ENCODE data around the gene MAP3K14.
A peak's percentile ranks its signal among the peaks of the same experiment; 100 is the strongest.
"Not testable (repeated sequence)": the region's sequence is repeated elsewhere in the genome, so short reads cannot be mapped to it uniquely, and the experiment has no call there.

Gene MAP3K14

GRCh38 chr17:45316434-45317110, at the start of gene MAP3K14:
Gene MAP3K14, minus strand, starts transcription at chr17:45317020. Its CDS starts 26,275 bp downstream, at chr17:45290745.
- peak; percentile 69 for DNase-seq

DNA sequence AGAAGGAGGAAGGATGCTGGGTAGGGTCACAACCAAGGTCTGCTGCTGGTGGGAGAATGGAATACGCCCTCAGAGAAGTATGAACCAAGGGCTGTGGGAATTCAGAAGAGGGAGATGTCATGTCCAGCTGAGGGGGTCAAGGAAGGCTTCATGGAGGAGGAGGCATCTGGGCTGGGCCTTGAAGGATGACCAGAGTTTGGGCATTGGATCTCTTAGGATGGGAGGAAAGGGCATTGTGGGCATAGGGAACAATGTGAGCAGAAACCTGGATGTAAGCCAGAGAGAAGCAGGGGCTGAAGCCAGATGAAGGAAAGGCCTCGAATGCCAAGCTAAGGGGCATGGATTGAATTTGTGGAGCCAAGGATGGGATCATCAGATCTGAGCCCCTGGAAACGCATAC, 49.2 kb upstream of the MAP3K14 start:
- DNase-seq: no peak

- DNase-seq: no peak
Measured at GRCh38 chr17:45364531-45365390, 47.9 kb upstream of the MAP3K14 start.

GRCh38 chr17:45363498-45363897, 46.7 kb upstream of the MAP3K14 start:
- no peak for DNase-seq

DNA sequence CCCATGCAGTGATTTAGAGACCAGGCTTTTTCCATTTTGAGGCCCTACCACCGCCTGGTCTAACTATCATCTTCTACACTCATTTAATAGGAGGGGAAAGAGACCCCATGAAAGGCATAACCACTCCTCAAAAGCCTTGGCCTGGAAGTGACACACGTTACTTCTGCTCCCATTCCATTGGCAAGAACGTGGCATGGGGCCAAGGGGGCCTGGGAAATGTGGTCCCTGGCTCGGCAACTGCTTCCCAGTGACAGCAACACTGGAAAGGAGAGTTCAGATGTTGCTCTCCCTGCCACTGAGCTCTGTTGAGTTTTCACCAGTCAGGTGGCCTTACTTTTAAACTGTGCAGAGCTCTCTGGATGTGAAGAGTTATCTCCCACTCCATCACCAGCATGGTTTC, 45.2 kb upstream of the MAP3K14 start:
- no peak for DNase-seq

GRCh38 chr17:45361451-45361850, 44.6 kb upstream of the MAP3K14 start:
- DNase-seq: no peak

GRCh38 chr17:45357364-45357997, 40.7 kb upstream of the MAP3K14 start:
- DNase-seq: no peak

- no peak for DNase-seq
Measured at GRCh38 chr17:45355087-45355486, 38.3 kb upstream of the MAP3K14 start.

DNA sequence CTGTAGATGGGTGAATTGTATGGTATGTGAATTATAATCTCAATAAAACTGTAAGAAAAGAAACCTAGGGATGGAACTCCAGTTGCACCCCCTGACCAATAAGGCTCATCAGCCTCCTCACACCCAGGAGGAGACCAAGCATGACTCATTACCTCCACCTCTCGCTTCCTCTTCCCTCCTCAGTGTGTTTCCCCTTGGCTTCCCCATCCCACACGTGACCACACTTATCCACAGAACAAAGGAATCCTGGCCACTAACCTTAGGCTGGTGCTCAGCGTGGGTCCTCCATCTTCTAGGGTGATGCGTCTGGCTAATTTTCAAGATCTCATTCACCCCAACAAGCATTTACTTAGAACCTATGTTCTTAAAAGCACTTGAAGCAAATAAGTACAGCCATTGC, 36.2 kb upstream of the MAP3K14 start:
- DNase-seq: peak; percentile 20

- DNase-seq: no peak
Measured at GRCh38 chr17:45351831-45352230, 35.0 kb upstream of the MAP3K14 start.

DNA sequence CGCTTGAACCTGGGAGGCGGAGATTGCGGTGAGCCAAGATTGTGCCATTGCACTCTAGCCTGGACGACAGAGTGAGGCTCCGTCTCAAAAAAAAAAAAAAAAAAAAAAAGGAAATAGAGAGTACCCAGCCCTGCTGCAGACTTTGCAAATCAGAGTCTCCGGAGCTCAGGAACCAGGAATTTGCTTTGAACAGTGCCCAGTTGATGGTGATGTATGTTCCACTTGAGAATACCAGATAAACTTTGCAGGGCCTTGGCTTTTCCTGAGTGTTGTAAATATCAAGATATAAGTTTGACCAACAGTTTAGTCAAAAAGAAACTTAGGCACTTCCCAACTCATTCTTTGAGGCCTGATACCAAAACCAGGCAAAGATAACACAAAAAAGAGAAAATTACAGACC, 30.6 kb upstream of the MAP3K14 start:
- no peak for DNase-seq

DNA sequence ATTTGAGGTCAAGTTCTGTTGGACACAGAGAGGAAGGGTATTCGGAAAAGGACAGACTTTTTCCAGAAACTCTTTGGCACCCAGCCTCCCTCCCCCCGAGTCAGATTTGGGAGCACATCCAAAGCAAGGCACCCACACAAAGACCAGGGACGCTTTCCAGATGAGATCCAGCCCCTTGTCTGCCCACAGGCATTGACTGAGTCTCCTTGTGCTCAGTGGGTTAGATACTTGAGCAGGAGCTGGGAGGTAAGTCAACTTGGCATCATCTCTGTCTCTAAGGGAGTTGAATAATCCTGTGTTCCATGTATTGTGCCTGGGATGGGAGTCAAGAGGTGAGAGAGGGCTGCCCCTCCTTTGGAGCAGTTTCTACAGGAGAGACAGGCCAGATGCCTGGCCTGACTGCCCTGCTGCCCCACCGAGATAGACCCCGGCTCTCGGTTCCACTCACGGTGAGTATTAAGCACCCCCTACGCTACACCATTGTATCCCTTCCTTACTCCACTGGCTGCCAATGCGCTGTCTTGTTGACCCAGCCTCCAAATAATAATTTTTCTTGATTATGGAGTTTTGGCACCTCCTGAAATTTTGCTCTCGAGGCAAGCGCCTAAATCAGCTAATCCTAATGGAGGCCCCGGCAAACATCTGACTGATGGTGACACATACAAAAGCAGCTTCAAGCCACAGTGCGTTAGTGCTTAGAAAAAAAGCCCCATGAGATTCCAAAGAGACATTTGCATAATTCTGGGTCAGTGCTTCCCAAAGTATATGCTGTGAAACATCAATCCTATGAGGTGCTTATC, 29.6 kb upstream of the MAP3K14 start:
- no peak for DNase-seq

DNA sequence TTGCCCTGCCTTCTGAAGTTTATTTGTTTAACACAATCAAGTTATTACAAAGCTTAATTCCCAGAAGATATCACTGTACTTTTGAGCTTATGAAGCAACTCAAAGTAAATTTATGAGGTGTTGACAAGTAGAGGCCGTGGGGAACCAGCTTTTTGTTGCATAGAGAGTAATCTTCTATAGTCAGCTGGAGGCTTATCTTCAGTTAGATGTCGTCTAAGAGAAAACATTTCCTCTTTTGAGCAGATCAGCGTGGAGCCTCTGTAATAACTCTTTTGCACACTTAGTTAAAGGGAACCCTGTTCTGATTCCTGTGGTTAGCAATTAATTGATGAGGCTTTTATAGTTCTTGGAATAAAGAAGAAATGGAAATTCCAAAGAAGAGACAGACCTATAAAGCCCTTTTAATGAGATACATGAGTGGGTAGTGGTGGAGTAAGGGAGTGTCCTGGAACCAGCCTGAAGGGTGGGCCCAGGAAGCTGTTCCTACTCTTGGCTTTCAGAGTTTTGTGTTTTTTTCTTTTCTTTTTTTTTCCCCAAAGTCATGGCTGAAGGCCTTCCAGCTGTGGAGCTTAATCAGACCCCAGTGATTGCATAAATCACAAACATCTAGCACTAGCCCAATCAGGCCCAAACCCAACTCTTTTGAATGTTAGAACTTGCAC, 28.9 kb upstream of the MAP3K14 start:
- DNase-seq: no peak

- no peak for DNase-seq
Measured at GRCh38 chr17:45345246-45345553, 28.4 kb upstream of the MAP3K14 start.

DNA sequence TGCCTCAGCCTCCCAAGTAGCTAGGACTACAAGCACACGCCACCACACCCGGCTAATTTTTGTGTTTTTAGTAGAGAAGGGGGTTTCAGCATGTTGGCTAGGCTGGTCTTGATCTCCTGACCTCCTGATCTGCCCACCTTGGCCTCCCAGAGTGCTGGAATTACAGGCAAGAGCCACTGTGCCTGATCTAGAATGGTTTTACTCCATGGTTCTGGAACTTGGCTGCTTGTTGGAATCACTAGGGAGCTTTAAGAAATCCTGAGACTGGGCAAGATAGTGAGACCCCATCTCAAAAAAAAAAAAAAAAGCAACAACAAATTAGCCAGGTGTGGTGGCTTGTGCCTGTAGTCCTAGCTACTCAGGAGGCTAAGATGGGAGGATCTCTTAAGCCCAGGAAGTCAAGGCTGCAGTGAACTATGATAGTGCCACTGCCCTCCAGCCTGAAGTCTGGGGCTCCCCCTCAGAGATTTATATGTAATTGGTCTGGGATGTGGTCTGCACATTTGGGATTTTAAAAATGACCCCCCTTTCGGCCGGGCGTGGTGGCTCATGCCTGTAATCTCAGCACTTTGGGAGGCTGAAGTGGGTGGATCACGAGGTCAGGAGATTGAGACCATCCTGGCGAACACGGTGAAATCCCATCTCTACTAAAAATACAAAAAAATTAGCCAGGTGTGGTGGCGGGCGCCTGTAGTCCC, 27.3 kb upstream of the MAP3K14 start:
- not testable (repeated sequence) for DNase-seq

DNA sequence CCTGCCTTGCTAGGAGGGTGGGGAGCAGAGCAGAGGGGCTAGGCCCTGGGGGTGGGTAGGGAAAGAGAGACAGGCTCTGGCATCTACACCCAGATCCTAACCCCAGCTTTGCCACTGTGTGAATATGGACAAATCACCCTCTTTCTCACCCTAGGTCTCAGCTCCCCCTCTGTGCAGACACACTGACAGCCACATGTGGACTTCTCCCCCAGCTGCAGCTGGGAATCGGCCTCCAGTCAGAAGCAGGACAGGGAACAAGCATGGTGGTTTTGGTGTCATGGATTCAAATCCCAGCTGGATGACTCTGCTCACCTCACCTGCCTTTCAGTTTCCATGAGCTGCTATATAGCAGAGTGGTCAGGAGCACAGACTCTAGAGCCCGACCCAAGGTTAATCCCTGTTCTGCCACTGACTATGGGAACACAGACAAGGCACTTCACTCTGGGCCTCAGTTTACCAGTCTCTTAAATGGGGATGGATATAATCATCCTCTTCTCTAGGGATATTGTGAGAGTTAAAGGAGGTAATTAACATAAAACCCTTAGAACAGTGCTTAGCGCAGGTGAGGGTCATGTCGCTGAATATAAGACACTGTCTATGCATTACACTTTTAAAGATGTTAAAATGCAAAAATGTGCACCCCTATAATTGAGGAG, 26.2 kb upstream of the MAP3K14 start:
- no peak for DNase-seq

GRCh38 chr17:45342306-45342705, 25.5 kb upstream of the MAP3K14 start:
- DNase-seq: no peak

DNA sequence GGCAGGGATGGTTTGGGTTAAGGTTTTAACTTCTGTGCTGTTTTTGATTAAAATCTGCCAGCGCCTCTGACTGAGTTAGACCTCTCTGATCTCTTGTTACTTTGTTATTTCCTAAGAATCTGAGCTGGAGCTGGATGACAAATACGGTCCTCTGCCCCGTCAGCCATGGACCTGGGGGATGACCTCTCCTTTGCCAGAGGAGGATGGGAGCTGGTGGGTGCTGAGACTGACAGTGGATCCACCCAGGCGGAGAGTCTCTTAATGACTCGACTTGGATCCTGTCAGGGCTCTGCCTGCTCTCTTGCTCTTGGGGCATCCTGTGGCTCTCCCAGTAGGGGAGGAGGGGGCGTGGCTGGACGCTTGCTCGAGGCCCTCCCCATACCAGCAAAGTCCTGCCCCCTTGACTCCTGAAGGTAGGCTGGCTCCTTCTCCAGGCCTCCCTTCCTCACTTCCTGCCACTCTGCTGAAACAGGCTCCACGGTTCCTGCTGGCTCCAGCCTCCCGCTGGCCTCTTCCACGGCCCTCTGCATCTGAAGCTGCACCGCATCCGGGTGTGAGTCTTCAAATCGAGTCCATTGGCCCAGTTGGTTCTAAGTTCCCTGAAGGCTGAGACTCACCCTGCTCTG, 24.8 kb upstream of the MAP3K14 start:
- DNase-seq: no peak

- no peak for DNase-seq
Measured at GRCh38 chr17:45339646-45340605, 23.1 kb upstream of the MAP3K14 start.

Measured in CD4-positive, alpha-beta T cell treated with Interleukin-17A for 1 hour (primary cell).